ENCODE results near the gene GSTCD.

Gene GSTCD

DNA sequence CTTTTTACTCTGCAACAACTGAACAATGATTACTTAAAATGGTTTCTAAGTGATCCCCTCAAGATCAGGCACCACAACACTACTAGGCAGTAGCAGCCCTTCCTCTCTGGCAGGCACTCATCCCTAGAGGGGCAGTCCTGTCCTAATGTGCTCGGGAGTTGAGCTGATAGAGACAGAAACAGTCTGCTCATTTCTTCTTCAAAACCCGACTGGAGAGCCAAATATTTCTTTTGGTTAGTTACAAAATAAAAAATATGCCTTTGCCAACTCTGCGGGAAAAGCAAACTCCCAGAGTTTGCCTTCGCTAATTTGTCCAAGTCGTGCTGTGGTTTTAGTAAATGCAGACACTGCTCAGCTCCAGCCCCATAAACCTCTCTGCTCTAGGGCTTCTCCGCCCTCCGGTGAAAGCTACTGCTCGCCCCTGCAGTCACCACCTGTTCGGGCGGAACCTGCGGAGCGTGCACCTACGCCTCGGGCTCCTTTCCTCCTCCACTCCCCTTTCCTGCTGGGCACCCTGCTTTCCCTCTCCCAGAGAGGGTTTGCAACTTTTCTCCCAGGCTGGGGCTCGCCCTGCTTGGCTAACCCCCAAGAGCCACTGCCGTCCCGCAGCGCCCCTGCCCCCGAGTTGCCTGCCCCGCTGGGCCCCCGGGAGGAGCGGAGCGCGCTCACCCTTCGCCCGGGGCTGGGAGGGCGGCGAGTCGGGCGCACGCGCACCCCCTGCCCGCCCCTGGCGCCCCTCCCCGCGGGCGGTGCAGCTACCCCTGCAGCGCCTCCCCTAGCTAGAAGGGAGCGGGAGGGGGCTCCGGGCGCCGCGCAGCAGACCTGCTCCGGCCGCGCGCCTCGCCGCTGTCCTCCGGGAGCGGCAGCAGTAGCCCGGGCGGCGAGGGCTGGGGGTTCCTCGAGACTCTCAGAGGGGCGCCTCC is 186.3 kb downstream of the GSTCD start, which contains the start of gene NPNT (continued):
- TF ChIP-seq, protein P1, sequence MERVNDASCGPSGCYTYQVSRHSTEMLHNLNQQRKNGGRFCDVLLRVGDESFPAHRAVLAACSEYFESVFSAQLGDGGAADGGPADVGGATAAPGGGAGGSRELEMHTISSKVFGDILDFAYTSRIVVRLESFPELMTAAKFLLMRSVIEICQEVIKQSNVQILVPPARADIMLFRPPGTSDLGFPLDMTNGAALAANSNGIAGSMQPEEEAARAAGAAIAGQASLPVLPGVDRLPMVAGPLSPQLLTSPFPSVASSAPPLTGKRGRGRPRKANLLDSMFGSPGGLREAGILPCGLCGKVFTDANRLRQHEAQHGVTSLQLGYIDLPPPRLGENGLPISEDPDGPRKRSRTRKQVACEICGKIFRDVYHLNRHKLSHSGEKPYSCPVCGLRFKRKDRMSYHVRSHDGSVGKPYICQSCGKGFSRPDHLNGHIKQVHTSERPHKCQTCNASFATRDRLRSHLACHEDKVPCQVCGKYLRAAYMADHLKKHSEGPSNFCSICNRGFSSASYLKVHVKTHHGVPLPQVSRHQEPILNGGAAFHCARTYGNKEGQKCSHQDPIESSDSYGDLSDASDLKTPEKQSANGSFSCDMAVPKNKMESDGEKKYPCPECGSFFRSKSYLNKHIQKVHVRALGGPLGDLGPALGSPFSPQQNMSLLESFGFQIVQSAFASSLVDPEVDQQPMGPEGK (tag by site-specific recombination; IDR thresholded peaks at IDR 0.05): peak; percentile 56; the same call in 1 of the 2 replicates
- TF ChIP-seq, protein P2, sequence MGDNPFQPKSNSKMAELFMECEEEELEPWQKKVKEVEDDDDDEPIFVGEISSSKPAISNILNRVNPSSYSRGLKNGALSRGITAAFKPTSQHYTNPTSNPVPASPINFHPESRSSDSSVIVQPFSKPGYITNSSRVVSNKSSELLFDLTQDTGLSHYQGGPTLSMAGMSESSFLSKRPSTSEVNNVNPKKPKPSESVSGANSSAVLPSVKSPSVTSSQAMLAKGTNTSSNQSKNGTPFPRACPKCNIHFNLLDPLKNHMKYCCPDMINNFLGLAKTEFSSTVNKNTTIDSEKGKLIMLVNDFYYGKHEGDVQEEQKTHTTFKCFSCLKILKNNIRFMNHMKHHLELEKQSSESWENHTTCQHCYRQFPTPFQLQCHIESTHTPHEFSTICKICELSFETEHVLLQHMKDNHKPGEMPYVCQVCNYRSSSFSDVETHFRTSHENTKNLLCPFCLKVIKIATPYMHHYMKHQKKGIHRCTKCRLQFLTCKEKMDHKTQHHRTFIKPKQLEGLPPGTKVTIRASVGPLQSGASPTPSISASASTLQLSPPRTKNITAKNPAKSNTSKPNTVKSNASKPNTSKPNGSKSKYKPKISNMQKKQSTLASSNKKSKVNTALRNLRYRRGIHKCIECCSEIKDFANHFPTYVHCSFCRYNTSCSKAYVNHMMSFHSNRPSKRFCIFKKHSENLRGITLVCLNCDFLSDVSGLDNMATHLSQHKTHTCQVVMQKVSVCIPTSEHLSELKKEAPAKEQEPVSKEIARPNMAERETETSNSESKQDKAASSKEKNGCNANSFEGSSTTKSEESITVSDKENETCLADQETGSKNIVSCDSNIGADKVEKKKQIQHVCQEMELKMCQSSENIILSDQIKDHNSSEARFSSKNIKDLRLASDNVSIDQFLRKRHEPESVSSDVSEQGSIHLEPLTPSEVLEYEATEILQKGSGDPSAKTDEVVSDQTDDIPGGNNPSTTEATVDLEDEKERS (tag by site-specific recombination; IDR thresholded peaks at IDR 0.05): no peak
- TF ChIP-seq TRIM28 (IDR thresholded peaks at IDR 0.05; ENCODE audit: borderline replicate concordance, low read length) (no peak), SETDB1 (IDR thresholded peaks at IDR 0.05; ENCODE audit: insufficient read length, low read length) (no peak), ZNF785 (tag by site-specific recombination; IDR thresholded peaks at IDR 0.05) (no peak), ZNF48 (tag by site-specific recombination; IDR thresholded peaks at IDR 0.05) (no peak), GFI1B (tag by site-specific recombination; IDR thresholded peaks at IDR 0.05) (no peak), SALL2 (tag by site-specific recombination; IDR thresholded peaks at IDR 0.05; ENCODE audit: borderline replicate concordance) (no peak), ZNF426 (tag by site-specific recombination; IDR thresholded peaks at IDR 0.05) (no peak), ZNF266 (tag by site-specific recombination; IDR thresholded peaks at IDR 0.05; ENCODE audit: low read depth) (no peak), EGR2 (tag by site-specific recombination; IDR thresholded peaks at IDR 0.05; ENCODE audit: low read depth) (peak; percentile 49; the same call in 1 of the 2 replicates), TCF7L2 (IDR thresholded peaks at IDR 0.05; ENCODE audit: borderline replicate concordance, low read depth, low read length) (no peak), ZNF501 (tag by site-specific recombination; IDR thresholded peaks at IDR 0.05) (no peak), ZFP37 (tag by site-specific recombination; IDR thresholded peaks at IDR 0.05) (no peak; the same call in 1 of the 2 replicates), KLF9 (tag by site-specific recombination; IDR thresholded peaks at IDR 0.05; ENCODE audit: low read depth) (0 out of 2 replicates have a peak, but pooled peaks have one; percentile 20), ZNF133 (tag by site-specific recombination; IDR thresholded peaks at IDR 0.05) (no peak), ZNF366 (tag by site-specific recombination; conservative IDR thresholded peaks at IDR 0.05) (0 out of 2 replicates have a peak, but pooled peaks have one; percentile 9), REPIN1 (tag by site-specific recombination; IDR thresholded peaks at IDR 0.05; ENCODE audit: low read depth) (no peak), ZNF677 (tag by site-specific recombination; IDR thresholded peaks at IDR 0.05) (no peak), ZNF571 (tag by site-specific recombination; IDR thresholded peaks at IDR 0.05) (no peak), SCRT1 (tag by site-specific recombination; IDR thresholded peaks at IDR 0.05; ENCODE audit: borderline replicate concordance) (peak; percentile 90; the same call in 1 of the 2 replicates), ZNF610 (tag by site-specific recombination; IDR thresholded peaks at IDR 0.05; ENCODE audit: borderline replicate concordance) (no peak)
- TF ChIP-seq, protein P3, sequence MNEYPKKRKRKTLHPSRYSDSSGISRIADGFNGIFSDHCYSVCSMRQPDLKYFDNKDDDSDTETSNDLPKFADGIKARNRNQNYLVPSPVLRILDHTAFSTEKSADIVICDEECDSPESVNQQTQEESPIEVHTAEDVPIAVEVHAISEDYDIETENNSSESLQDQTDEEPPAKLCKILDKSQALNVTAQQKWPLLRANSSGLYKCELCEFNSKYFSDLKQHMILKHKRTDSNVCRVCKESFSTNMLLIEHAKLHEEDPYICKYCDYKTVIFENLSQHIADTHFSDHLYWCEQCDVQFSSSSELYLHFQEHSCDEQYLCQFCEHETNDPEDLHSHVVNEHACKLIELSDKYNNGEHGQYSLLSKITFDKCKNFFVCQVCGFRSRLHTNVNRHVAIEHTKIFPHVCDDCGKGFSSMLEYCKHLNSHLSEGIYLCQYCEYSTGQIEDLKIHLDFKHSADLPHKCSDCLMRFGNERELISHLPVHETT (tag by site-specific recombination; IDR thresholded peaks at IDR 0.05): no peak
- TF ChIP-seq, protein P4, sequence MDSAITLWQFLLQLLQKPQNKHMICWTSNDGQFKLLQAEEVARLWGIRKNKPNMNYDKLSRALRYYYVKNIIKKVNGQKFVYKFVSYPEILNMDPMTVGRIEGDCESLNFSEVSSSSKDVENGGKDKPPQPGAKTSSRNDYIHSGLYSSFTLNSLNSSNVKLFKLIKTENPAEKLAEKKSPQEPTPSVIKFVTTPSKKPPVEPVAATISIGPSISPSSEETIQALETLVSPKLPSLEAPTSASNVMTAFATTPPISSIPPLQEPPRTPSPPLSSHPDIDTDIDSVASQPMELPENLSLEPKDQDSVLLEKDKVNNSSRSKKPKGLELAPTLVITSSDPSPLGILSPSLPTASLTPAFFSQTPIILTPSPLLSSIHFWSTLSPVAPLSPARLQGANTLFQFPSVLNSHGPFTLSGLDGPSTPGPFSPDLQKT (IDR thresholded peaks at IDR 0.05; ENCODE audit: borderline replicate concordance, low read depth, low read length): no peak
